GM12865 (cell line): ENCODE measurements around the gene KLRC4.
"Not testable (repeated sequence)": the region's sequence is repeated elsewhere in the genome, so short reads cannot be mapped to it uniquely, and the experiment has no call there.

Source experiments
- DNase-seq: peaks from one replicate; pipeline ENCODE4 v3.0.0; 2010; ENCODE audit warnings: low read depth
- H3K4me3 ChIP-seq: 2 replicates; pipeline ENCODE4 v1.5.1; 2011; ENCODE audit warnings: mild to moderate bottlenecking, low read depth, low read length, control low read depth
- CTCF ChIP-seq: IDR thresholded peaks from 2 replicates; pipeline ENCODE4 v1.5.1; 2011; ENCODE audit warnings: low read length, control low read depth, low read depth, inconsistent platforms; ENCODE audit not compliant: insufficient read depth; ENCODE audit errors: missing control alignments

The KLRC4 gene

DNA sequence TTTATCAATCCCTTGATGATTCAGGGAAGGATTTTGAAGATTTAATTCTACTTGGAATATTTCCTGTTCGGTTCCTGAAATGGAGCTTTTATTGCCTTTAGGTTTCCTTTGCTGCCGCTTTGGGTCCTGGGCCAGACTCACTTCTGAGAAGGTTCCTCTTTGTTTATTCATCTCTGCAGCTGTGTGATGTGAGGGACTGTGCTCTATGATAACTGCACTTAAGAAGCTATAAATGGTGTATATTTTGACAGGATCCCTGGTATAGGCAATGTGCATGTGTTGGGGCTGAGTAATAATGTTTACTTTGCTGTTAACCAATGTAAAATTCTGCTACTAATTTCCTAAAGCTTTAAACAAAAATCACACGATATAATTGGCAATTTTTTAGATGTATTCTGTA, 26.3 kb upstream of the KLRC4 start, which contains the start of gene KLRC2:
TSS of gene KLRC2 (minus strand) at position 195 of the 400 bp plus-strand sequence. CDS start at position 171, 24 bp downstream.
- H3K4me3 ChIP-seq, DNase-seq: not testable (repeated sequence)

DNA sequence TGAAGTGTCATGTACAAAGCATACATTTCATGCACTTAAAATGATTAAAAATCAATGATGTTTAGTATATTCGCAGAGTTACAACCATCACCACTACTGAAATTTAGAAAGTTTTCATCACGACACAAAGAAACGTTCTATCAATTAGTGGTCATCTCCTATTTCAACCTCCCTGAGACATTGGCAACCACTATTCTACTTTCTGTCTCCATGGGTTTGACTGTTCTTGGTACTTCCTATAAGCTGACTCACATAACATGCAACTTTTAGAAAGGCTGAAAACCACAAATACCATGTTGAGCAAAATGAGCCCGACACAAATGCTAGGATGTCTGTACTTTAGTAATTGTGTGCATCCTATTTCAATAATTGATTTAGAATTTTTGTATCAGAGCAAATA, 21.1 kb upstream of the KLRC4 start:
- not testable (repeated sequence) for DNase-seq

GRCh38 chr12:10425938-10426337, 16.4 kb upstream of the KLRC4 start:
- DNase-seq, H3K4me3 ChIP-seq: not testable (repeated sequence)

More for the DNA sequence above, 21.1 kb upstream of the KLRC4 start:
- not testable (repeated sequence) for H3K4me3 ChIP-seq

- not testable (repeated sequence) for DNase-seq, H3K4me3 ChIP-seq
Observed at GRCh38 chr12:10424260-10424899, 14.8 kb upstream of the KLRC4 start.

GRCh38 chr12:10422159-10422558, 12.6 kb upstream of the KLRC4 start:
- not testable (repeated sequence) for DNase-seq, H3K4me3 ChIP-seq

GRCh38 chr12:10420334-10420733, 10.8 kb upstream of the KLRC4 start, which contains the start of gene KLRC3:
TSS of gene KLRC3 (minus strand) at chr12:10420595. CDS start at chr12:10420550, 45 bp downstream.
- DNase-seq, H3K4me3 ChIP-seq: not testable (repeated sequence)

DNA sequence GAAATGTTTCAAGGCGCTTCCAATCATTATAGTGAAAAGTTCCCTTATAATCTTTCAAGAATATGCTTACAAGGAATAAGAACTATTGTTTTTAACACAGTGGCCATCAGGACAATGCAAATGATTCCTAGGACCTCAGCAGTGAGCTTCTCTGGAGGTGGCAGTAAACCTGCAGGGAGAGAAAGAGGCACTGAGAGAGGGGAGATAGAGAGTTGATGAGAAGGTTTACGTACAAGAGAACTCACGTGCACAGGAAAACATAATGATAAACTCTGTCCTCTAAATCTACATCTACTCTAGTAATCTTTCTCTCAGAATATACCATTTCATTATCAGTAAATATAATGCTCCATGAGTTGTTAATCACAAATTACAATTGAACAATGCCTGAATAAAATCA, 715 bp downstream of the KLRC4 start:
- TF ChIP-seq CTCF: no peak
- no peak overlapping the region for H3K4me3 ChIP-seq
- no peak for DNase-seq

- DNase-seq: no peak
- H3K4me3 ChIP-seq: no peak overlapping the region
- TF ChIP-seq CTCF: no peak
Observed at GRCh38 chr12:10406725-10407124, 2.8 kb downstream of the KLRC4 start.

GRCh38 chr12:10405294-10405693, 4.3 kb downstream of the KLRC4 start:
- no peak for DNase-seq
- TF ChIP-seq CTCF: no peak
- H3K4me3 ChIP-seq: no peak overlapping the region

- no peak overlapping the region for H3K4me3 ChIP-seq
- DNase-seq: no peak
- no peak for TF ChIP-seq CTCF
Observed at GRCh38 chr12:10404798-10405197, 4.8 kb downstream of the KLRC4 start.
